ENCODE measurements around the gene RASSF3. TPM values are rescaled to one million over a fixed set of nuclear protein-coding genes. Genes with fewer than 3 reads are reported as not detected.

The RASSF3 gene
- total and polyA plus RNA-seq, 9 donors, result 18.2 to 64.5 (median 33.3) TPM

GRCh38 chr12:64678248-64678647 lies 68.0 kb downstream of the RASSF3 start:
- peak overlapping the region in 1 of 2 donors; percentile 8 for H3K27ac ChIP-seq
- DNase-seq, result no peak
- H3K4me1 ChIP-seq (ENCODE audit: insufficient read depth), result peaks cover 19% of the 10 kb centered on the region
- H3K27me3 ChIP-seq, result no peaks in the 10 kb centered on the region
- 89 to 92% (median 90%) methylated on average over 2 of the region's 2 CpGs for WGBS, 3 donors
- no peak overlapping the region for H3K4me3 ChIP-seq
- H3K9me3 ChIP-seq, result no peaks in the 10 kb centered on the region
- no peak for TF ChIP-seq EP300 (IDR thresholded peaks at IDR 0.05)
- TF ChIP-seq POLR2A (IDR thresholded peaks at IDR 0.05), result no peak
- no peak for TF ChIP-seq CTCF (IDR thresholded peaks at IDR 0.05)
- intact Hi-C loops (cut with DNase I), result loop anchor here in 1 of 4 donors (10.0 kb wide), 1 partner anchor 63 kb away; the partner anchor contains the start of gene RASSF3
- H3K36me3 ChIP-seq, result no peaks in the 10 kb centered on the region

- intact Hi-C loops (cut with DNase I), result loop anchor here in 1 of 4 donors (10.0 kb wide), 1 partner anchor 64 kb away; the partner anchor contains the start of gene RASSF3
- TF ChIP-seq EP300 (IDR thresholded peaks at IDR 0.05) (no peak), POLR2A (IDR thresholded peaks at IDR 0.05) (no peak), CTCF (IDR thresholded peaks at IDR 0.05) (no peak)
- no peak overlapping the region for H3K4me3 ChIP-seq
- 87 to 90% (median 87%) methylated on average over 5 of the region's 5 CpGs for WGBS, 3 donors
- DNase-seq, result no peak
- peak overlapping the region; percentile 16 to 76 for H3K27ac ChIP-seq
- no peaks in the 10 kb centered on the region for H3K9me3 ChIP-seq
- no peaks in the 10 kb centered on the region for H3K36me3 ChIP-seq
- no peaks in the 10 kb centered on the region for H3K27me3 ChIP-seq
- peaks cover 16% of the 10 kb centered on the region for H3K4me1 ChIP-seq (ENCODE audit: insufficient read depth)
Observed at GRCh38 chr12:64678835-64679234, 68.5 kb downstream of the RASSF3 start.

- intact Hi-C loops (cut with DNase I), result loop anchor here in 3 of 4 donors (5.0 to 10.0 kb wide), 2 partner anchors 65 to 67 kb away; partner anchors contain the start of gene RASSF3 (in 3 of the 3)
- TF ChIP-seq EP300 (IDR thresholded peaks at IDR 0.05) (no peak), POLR2A (IDR thresholded peaks at IDR 0.05) (no peak), CTCF (IDR thresholded peaks at IDR 0.05) (no peak)
- H3K27me3 ChIP-seq, result no peaks in the 10 kb centered on the region
- no peaks in the 10 kb centered on the region for H3K9me3 ChIP-seq
- peak overlapping the region; percentile 2 for H3K4me3 ChIP-seq
- H3K4me1 ChIP-seq (ENCODE audit: insufficient read depth), result peaks cover 15% of the 10 kb centered on the region
- no peaks in the 10 kb centered on the region for H3K36me3 ChIP-seq
- peak; percentile 41 to 70 (median 59) for DNase-seq
- H3K27ac ChIP-seq, result peak overlapping the region; percentile 36 to 76
- 42 to 58% (median 51%) methylated on average over 9 of the region's 9 CpGs for WGBS, 3 donors
Observed at GRCh38 chr12:64679487-64680001, 69.2 kb downstream of the RASSF3 start.

GRCh38 chr12:64680235-64680634 lies 69.9 kb downstream of the RASSF3 start:
- TF ChIP-seq CTCF (IDR thresholded peaks at IDR 0.05) (no peak), POLR2A (IDR thresholded peaks at IDR 0.05) (no peak), EP300 (IDR thresholded peaks at IDR 0.05) (no peak)
- H3K27me3 ChIP-seq, result no peaks in the 10 kb centered on the region
- H3K4me3 ChIP-seq, result no peak overlapping the region
- intact Hi-C loops (cut with DNase I), result loop anchor here in 2 of 4 donors (5.0 to 10.0 kb wide), 2 partner anchors 65 to 68 kb away; partner anchors contain the start of gene RASSF3 (in 2 of the 2)
- H3K9me3 ChIP-seq, result no peaks in the 10 kb centered on the region
- H3K36me3 ChIP-seq, result no peaks in the 10 kb centered on the region
- no peak for DNase-seq
- peak overlapping the region; percentile 36 to 76 for H3K27ac ChIP-seq
- WGBS, 3 donors, result 80 to 90% (median 85%) methylated on average over 4 of the region's 4 CpGs
- peaks cover 14% of the 10 kb centered on the region for H3K4me1 ChIP-seq (ENCODE audit: insufficient read depth)
